ENCODE measurements around the gene IFNL2.

Gene IFNL2

DNA sequence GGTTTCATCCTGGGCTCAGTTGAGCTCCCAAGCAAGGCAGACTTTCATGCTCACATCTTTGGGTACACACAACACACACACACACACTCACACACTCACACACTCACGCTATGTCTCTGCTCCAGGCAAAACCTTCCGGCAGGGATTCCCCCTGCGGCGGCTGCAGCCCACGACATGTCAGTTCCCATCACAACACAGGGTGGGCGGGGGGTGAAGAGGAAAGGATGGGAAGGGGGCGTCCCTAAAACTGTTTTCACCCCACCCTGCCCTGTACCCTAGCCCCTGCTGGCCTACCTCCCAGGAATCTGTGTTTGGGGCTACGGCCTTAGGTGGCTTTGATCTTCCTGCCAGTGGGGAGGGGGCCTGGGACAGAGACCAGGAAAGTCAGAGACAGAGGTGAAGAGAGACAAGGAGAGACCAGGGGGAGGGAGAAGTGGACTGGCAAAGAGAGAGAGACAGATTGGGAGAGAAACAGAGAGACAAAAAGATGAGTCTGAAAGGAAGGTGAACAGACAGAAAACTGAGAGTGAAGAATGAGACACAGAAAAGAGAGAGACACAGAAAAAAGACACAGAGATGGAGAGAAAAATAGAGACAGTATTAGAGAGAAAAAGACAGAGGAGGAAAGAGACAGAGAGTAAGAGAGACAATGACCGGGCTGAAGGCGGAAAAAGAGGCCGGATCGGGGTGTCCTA is 48.6 kb downstream of the IFNL2 start:
- no peak for FAIRE-seq
- DNase-seq (ENCODE audit: insufficient read length, low spot score): no peak

DNA sequence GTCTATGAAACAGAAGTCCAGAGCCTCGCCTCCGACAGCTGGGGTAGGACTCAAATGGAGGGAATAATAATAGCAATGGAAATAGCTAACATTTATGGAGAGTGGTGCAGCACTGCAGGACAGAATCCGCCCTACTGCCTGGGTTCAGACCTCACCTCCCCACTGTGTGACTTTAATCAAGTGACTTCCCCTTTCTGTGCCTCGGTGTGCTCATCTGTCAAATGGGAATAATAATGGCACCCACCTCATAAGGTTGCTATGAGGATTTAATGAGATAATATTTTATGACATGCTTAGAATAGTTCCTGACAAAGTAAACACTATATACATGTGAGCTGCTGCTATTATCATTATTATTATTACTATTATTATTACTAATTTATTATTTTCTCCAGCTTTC is 49.3 kb downstream of the IFNL2 start:
- DNase-seq (ENCODE audit: insufficient read length, low spot score) (no peak), FAIRE-seq (no peak)

DNA sequence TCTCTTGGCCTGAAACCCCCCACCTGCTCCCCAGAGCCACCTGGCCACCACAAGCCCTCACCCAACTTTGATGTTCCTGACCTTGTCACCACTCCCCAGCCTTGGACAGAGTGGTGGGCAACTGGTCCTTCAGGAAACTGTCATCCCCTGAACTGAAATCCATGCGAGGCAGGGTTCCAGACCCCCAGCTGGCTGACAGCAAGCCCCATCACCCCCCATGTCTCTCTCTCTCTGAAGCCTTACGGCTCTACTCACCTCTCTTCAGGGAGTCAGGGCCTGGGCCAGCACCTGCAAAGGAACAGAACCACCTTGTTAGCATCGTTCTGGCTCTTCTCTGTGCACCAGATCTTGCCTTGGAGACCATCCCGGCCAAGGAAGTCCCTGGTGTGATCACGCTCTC is 49.9 kb downstream of the IFNL2 start:
- FAIRE-seq (no peak), DNase-seq (ENCODE audit: insufficient read length, low spot score) (no peak)

DNA sequence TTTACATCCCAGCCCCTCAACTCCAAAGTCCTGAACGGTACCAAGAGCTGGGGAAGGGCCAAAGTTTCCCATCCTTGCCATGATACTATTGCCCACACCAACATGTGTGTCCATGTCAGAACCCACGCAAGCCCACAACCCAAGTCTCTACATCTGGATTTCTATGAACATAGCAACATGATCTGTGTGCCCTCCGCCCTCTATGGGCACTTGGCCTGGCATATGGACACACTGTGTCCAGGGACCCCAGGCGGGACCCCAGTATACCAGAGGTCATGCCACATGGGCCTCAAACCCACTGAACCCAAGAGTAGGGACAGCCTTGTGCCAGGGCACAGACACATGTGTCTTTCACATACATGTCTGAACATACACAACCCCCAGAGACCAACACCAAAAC is 50.5 kb downstream of the IFNL2 start:
- FAIRE-seq (no peak), DNase-seq (ENCODE audit: insufficient read length, low spot score) (no peak)

DNA sequence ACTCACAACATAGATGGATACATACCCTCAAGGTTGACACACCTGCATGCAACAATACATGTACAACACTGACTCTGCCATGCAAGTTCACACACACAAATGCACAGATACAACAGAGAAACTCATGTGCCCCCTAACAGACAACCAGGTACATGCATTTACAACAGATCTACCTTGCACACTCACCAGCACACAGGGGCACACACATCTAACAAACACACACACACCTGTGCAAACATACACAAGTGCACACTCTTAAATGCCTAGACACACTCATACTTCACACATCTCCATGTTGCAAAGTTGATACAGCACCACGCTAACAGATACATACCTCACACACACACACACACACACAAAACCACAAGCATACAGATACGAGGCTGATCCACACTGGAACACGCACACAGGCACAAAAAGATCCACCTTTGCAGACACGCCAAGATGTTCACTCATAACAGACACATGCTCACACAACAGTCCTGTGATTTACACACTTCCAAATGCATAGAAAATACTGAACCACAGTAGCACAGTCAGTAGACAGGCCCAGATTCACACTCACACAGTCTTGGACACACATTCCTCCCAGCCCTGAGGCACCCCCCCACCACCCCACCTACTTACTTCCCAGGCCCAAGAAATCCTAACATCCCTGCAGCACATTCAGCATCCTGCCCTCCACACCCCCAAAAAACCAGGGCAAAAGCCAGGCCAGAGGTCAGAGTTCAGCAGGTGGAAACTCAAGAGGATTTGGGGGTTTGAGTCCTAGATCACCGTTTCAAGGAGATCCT is 51.1 kb downstream of the IFNL2 start:
- DNase-seq (ENCODE audit: insufficient read length, low spot score) (no peak), FAIRE-seq (no peak)
